GM11168 (cell line): Measurements from ENCODE around the gene TDRD10.

Experiments
- in situ Hi-C: fragments of 300-500 bp; cut with MboI; formaldehyde crosslinking; loops from one replicate; pipeline ENCODE4 v1.12.0; 2022; ENCODE audit warnings: low sequenced_read_pairs; ENCODE audit not compliant: unreplicated experiment

Gene TDRD10

GRCh38 chr1:154502066-154502743 is at the start of gene TDRD10, which contains the start of gene SHE:
Gene TDRD10, plus strand, starts transcription at chr1:154502219. Its CDS starts 4,685 bp downstream, at chr1:154506904.
Gene SHE, minus strand, starts transcription at chr1:154502412. Its CDS starts 386 bp downstream, at chr1:154502026.
- in situ Hi-C loops = no loop called here

GRCh38 chr1:154453161-154453560 is 48.9 kb upstream of the TDRD10 start:
- in situ Hi-C loops = no loop called here

GRCh38 chr1:154453574-154454352 is 48.3 kb upstream of the TDRD10 start:
- in situ Hi-C loops = no loop called here

- in situ Hi-C loops = no loop called here
Observed at GRCh38 chr1:154454386-154455120, 47.5 kb upstream of the TDRD10 start.

GRCh38 chr1:154456631-154457030 is 45.4 kb upstream of the TDRD10 start:
- in situ Hi-C loops = no loop called here

GRCh38 chr1:154459080-154459479 is 42.9 kb upstream of the TDRD10 start:
- in situ Hi-C loops = no loop called here

- in situ Hi-C loops = no loop called here
Observed at GRCh38 chr1:154460695-154461260, 41.2 kb upstream of the TDRD10 start.

GRCh38 chr1:154463512-154463990 is 38.5 kb upstream of the TDRD10 start:
- in situ Hi-C loops = no loop called here

GRCh38 chr1:154465621-154466195 is 36.3 kb upstream of the TDRD10 start:
- in situ Hi-C loops = no loop called here

GRCh38 chr1:154466206-154466605 is 35.8 kb upstream of the TDRD10 start:
- in situ Hi-C loops = no loop called here

- in situ Hi-C loops = no loop called here
Observed at GRCh38 chr1:154466921-154467417, 35.0 kb upstream of the TDRD10 start.

- in situ Hi-C loops = no loop called here
Observed at GRCh38 chr1:154467434-154468102, 34.5 kb upstream of the TDRD10 start.

- in situ Hi-C loops = no loop called here
Observed at GRCh38 chr1:154468535-154469250, 33.3 kb upstream of the TDRD10 start.

- in situ Hi-C loops = no loop called here
Observed at GRCh38 chr1:154469844-154470560, 32.0 kb upstream of the TDRD10 start.

GRCh38 chr1:154471304-154471703 is 30.7 kb upstream of the TDRD10 start:
- in situ Hi-C loops = no loop called here

- in situ Hi-C loops = no loop called here
Observed at GRCh38 chr1:154474802-154475201, 27.2 kb upstream of the TDRD10 start.

- in situ Hi-C loops = no loop called here
Observed at GRCh38 chr1:154476791-154477190, 25.2 kb upstream of the TDRD10 start.

- in situ Hi-C loops = no loop called here
Observed at GRCh38 chr1:154478013-154478412, 24.0 kb upstream of the TDRD10 start.
